ENCODE data around the gene CBX3.

GRCh38 chr7:26189697-26190096, 11.8 kb upstream of the CBX3 start:
- no peak for TF ChIP-seq CTCF (IDR thresholded peaks at IDR 0.05)
- TF ChIP-seq POLR2A (IDR thresholded peaks at IDR 0.05): no peak
